IMR-90 (cell line): ENCODE measurements around the gene NUP93. TPM values are rescaled to one million over a fixed set of nuclear protein-coding genes. Genes with fewer than 3 reads are reported as not detected.

ENCODE experiments used
- ATAC-seq: fragments of 200-7000 bp; cut with Tn5 transposase; 2 replicates; pipeline ENCODE4 v1.9.1; 2020; ENCODE audit warnings: low read depth, mild to moderate bottlenecking, moderate library complexity
- BruUV-seq: library from RNA; stranded (reverse); fragments of 400-500 nt; replicated peaks from 2 replicates; lab custom pipeline; 2021; lab: Mats Ljungman, UMichigan
- CTCF ChIA-PET: fragments of 300-600 bp; formaldehyde crosslinking; extraction: SDS; loops from one replicate; lab custom pipeline; 2021; ENCODE audit warnings: antibody characterized with exemption; lab: Yijun Ruan, JAX
- POLR2A ChIA-PET: fragments of 300-600 bp; sonication (Branson Sonifier 250); formaldehyde crosslinking; loops from one replicate; lab custom pipeline; 2022; ENCODE audit warnings: antibody characterized with exemption; ENCODE audit not compliant: unreplicated experiment; lab: Charles Lee
- DNase-seq: peaks from one replicate; pipeline ENCODE4 v3.0.0; 2013
- H2AFZ ChIP-seq: replicated peaks from 2 replicates; pipeline ENCODE3; 2013; ENCODE audit warnings: low read length, mild to moderate bottlenecking; ENCODE audit not compliant: poor library complexity
- H2AK5ac ChIP-seq: 2 replicates; pipeline ENCODE4 v1.6.1; 2013; ENCODE audit warnings: low read depth, low read length, inconsistent platforms
- H2AK9ac ChIP-seq: replicated peaks from 2 replicates; pipeline ENCODE3; 2013; ENCODE audit warnings: mild to moderate bottlenecking, low read depth, low read length, moderate library complexity; ENCODE audit not compliant: poor library complexity
- H2BK120ac ChIP-seq: 2 replicates; pipeline ENCODE4 v1.6.1; 2013; ENCODE audit warnings: low read depth, low read length, inconsistent platforms
- H2BK15ac ChIP-seq: 3 replicates; pipeline ENCODE4 v1.6.1; 2013; ENCODE audit warnings: low read depth, low read length, inconsistent platforms
- H2BK20ac ChIP-seq: 2 replicates; pipeline ENCODE4 v1.6.1; 2013; ENCODE audit warnings: low read depth, mild to moderate bottlenecking, inconsistent platforms, low read length, moderate library complexity
- H2BK5ac ChIP-seq: 2 replicates; pipeline ENCODE4 v1.6.1; 2013; ENCODE audit warnings: mild to moderate bottlenecking, low read depth, low read length, inconsistent platforms; ENCODE audit not compliant: poor library complexity, severe bottlenecking
- H3K14ac ChIP-seq: replicated peaks from 2 replicates; pipeline ENCODE4 v1.6.1; 2013; ENCODE audit warnings: low read depth, low read length, inconsistent platforms
- H3K18ac ChIP-seq: 2 replicates; pipeline ENCODE4 v1.6.1; 2013; ENCODE audit warnings: low read depth, low read length, control low read depth
- H3K23ac ChIP-seq: 2 replicates; pipeline ENCODE4 v1.6.1; 2013; ENCODE audit warnings: low read depth, low read length, inconsistent platforms
- H3K27ac ChIP-seq: 2 replicates; pipeline ENCODE4 v1.5.1; 2013; ENCODE audit warnings: mild to moderate bottlenecking, control low read depth, low read length; ENCODE audit not compliant: insufficient read depth
- H3K27me3 ChIP-seq: 2 replicates; pipeline ENCODE4 v1.6.1; 2013; ENCODE audit warnings: low read length; ENCODE audit not compliant: control insufficient read depth, insufficient read depth
- H3K36me3 ChIP-seq: 2 replicates; pipeline ENCODE4 v1.6.1; 2013; ENCODE audit warnings: low read length, mixed read lengths; ENCODE audit not compliant: control insufficient read depth, insufficient read depth
- H3K4ac ChIP-seq: 2 replicates; pipeline ENCODE4 v1.6.1; 2013; ENCODE audit warnings: low read depth, low read length, inconsistent platforms
- H3K4me1 ChIP-seq: 2 replicates; pipeline ENCODE4 v1.6.1; 2013; ENCODE audit warnings: low read length, mixed read lengths; ENCODE audit not compliant: control insufficient read depth, insufficient read depth
- H3K4me2 ChIP-seq: 2 replicates; pipeline ENCODE4 v1.6.1; 2013; ENCODE audit warnings: low read depth, mild to moderate bottlenecking, control low read depth, low read length, moderate library complexity
- H3K4me3 ChIP-seq: 2 replicates; pipeline ENCODE4 v1.5.1; 2013; ENCODE audit warnings: low read depth, mild to moderate bottlenecking, control low read depth, low read length, moderate library complexity; ENCODE audit not compliant: insufficient read depth
- H3K56ac ChIP-seq: 2 replicates; pipeline ENCODE4 v1.6.1; 2013; ENCODE audit warnings: low read length, inconsistent platforms; ENCODE audit not compliant: insufficient read depth; ENCODE audit errors: extremely low read depth
- H3K79me1 ChIP-seq, 2 experiments: 2 replicates each; pipeline ENCODE4 v1.6.1; 2013; ENCODE audit warnings: low read length in 2 of 2, inconsistent platforms in 1 of 2, low read depth in 1 of 2
- H3K9ac ChIP-seq: 2 replicates; pipeline ENCODE4 v1.6.1; 2013; ENCODE audit warnings: low read depth, low read length, control low read depth
- H3K9me1 ChIP-seq: 2 replicates; pipeline ENCODE4 v1.6.1; 2013; ENCODE audit warnings: low read length, inconsistent platforms; ENCODE audit not compliant: insufficient read depth
- H3K9me3 ChIP-seq: 2 replicates; pipeline ENCODE4 v1.6.1; 2013; ENCODE audit warnings: low read length; ENCODE audit not compliant: control insufficient read depth, insufficient read depth
- H4K20me1 ChIP-seq: 2 replicates; pipeline ENCODE4 v1.6.1; 2013; ENCODE audit warnings: low read length, inconsistent platforms; ENCODE audit not compliant: insufficient read depth
- H4K5ac ChIP-seq: 2 replicates; pipeline ENCODE4 v1.6.1; 2013; ENCODE audit warnings: mild to moderate bottlenecking, low read depth, low read length, control low read depth
- H4K8ac ChIP-seq, 2 experiments: 2 replicates each; pipeline ENCODE4 v1.6.1; 2013; ENCODE audit warnings: low read depth in 2 of 2, low read length in 2 of 2, control low read depth in 1 of 2, inconsistent platforms in 1 of 2
- H4K91ac ChIP-seq: 2 replicates; pipeline ENCODE4 v1.6.1; 2013; ENCODE audit warnings: low read depth, low read length, inconsistent platforms; ENCODE audit not compliant: insufficient read depth
- RFX5 ChIP-seq: IDR thresholded peaks from 2 replicates; pipeline ENCODE4 v1.8.0; 2012; ENCODE audit warnings: low read depth, mild to moderate bottlenecking, low read length, moderate library complexity
- whole genome bisulfite sequencing, 2 experiments: methylation state at CpG; one replicate each; pipeline versions ENCODE4 v1.1.5 to v1.1.7; 2013; ENCODE audit warnings: missing lambda C conversion rate in 2 of 2; ENCODE audit not compliant: insufficient read length in 1 of 2; ENCODE audit errors: extremely low coverage in 2 of 2; 5-methylcytosine and 5-hydroxymethylcytosine counted together
- dilution Hi-C: fragments of 300-500 bp; cut with HindIII; formaldehyde crosslinking; loops from one replicate; pipeline ENCODE4 v1.14.3; 2018; ENCODE audit warnings: low sequenced_read_pairs; ENCODE audit not compliant: unreplicated experiment
- in situ Hi-C: fragments of 300-500 bp; cut with MboI; formaldehyde crosslinking; loops from 3 replicates; pipeline ENCODE4 v1.14.3; 2019; ENCODE audit warnings: low sequenced_read_pairs, inconsistent platforms, mixed read lengths
- intact Hi-C: fragments of 100-400 bp; cut with micrococcal nuclease; formaldehyde crosslinking; loops from 2 replicates; pipeline ENCODE4 v1.10.0; 2022
- polyA plus RNA-seq, 3 experiments: library from polyadenylated mRNA; depleted of rRNA; stranded (reverse); fragments of >200 nt; gene quantifications; 2 replicates each; pipeline ENCODE4 v1.2.3, GENCODE V29; 2012; ENCODE audit warnings: low replicate concordance in 1 of 3
- total RNA-seq: library from RNA; depleted of rRNA; stranded (reverse); fragments of >200 nt; gene quantifications from 2 replicates; pipeline ENCODE4 v1.2.3, GENCODE V29; 2012

Gene NUP93
- total and polyA plus RNA-seq, 2 of the 4 experiments (the other 2 are of a cell fraction) = 54.6 to 72.6 TPM

DNA sequence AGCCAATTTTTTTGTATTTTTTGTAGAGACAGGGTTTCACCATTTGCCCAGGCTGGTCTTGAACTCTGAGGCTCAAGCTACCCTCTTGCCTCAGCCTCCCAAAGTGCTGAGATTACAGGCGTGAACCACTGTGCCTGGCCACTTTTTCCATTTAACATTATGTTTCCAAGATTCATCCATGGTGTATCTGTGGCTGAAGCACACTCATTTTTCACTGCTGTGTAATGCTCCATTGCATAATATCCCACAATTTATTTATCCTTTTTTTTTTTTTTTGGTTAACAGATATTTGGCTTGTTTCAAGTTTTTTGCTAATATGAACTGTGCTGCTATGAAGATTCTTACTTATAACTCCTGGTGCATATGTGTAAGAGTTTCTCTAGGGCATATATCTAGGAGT is 1.9 kb upstream of the NUP93 start:
- Histone ChIP-seq H2BK5ac (no peak overlapping the region), H3K23ac (no peak overlapping the region), H3K4me1 (0 out of 2 replicates have a peak, but pooled peaks cover 1% of the 10 kb centered on the region), H3K27ac (no peak overlapping the region), H2BK20ac (no peak overlapping the region), H3K9me3 (no peaks in the 10 kb centered on the region), H3K4me2 (no peak overlapping the region), H3K27me3 (no peaks in the 10 kb centered on the region), H2AK5ac (no peak overlapping the region), H3K14ac (no peak overlapping the region), H2BK15ac (no peak overlapping the region), H3K36me3 (no peaks in the 10 kb centered on the region), H2AFZ (no peak overlapping the region), H3K56ac (no peak overlapping the region), H4K5ac (no peak overlapping the region), H3K18ac (no peak overlapping the region), H4K8ac (no peak overlapping the region), H2BK120ac (no peak overlapping the region), H3K9ac (no peak overlapping the region), H3K9me1 (0 out of 2 replicates have a peak, but pooled peaks cover 2% of the 10 kb centered on the region), H2AK9ac (no peak overlapping the region), H3K4me3 (no peak overlapping the region), H3K4ac (no peak overlapping the region), H4K20me1 (no peaks in the 10 kb centered on the region; the same call in 1 of the 2 replicates), H4K91ac (no peak overlapping the region), H3K79me1 (peaks cover 19 to 42% of the 10 kb centered on the region in 2 experiments)
- no CpG with 5 or more reads among the region's 1 CpG for WGBS, 2 experiments
- CTCF ChIA-PET = no interaction called here
- intact Hi-C loops = no loop called here
- no TSS peak for BruUV-seq
- POLR2A ChIA-PET = no interaction called here
- TF ChIP-seq RFX5 = no peak
- ATAC-seq = no peak
- in situ Hi-C loops = no loop called here
- dilution Hi-C loops = no loop called here
- no peak for DNase-seq
